ENCODE results near the gene GPR3. TPM values are rescaled to one million over a fixed set of nuclear protein-coding genes. Genes with fewer than 3 reads are reported as not detected.

GPR3 gene, protein sequence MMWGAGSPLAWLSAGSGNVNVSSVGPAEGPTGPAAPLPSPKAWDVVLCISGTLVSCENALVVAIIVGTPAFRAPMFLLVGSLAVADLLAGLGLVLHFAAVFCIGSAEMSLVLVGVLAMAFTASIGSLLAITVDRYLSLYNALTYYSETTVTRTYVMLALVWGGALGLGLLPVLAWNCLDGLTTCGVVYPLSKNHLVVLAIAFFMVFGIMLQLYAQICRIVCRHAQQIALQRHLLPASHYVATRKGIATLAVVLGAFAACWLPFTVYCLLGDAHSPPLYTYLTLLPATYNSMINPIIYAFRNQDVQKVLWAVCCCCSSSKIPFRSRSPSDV
- total RNA-seq, result under 0.01 and 0.36 TPM in 2 replicates

GRCh38 chr1:27392096-27392777 lies at the start of gene GPR3:
GPR3 (plus strand) TSS chr1:27392622; CDS start chr1:27393799, 1,177 bp downstream.
- peak within 1 kb of the TSS; percentile 76 for H3K27ac ChIP-seq (ENCODE audit: low read depth, low read length)
- H3K9me3 ChIP-seq (ENCODE audit: low read depth, low read length), result no peaks in the 10 kb centered on the region
- peak; percentile 100 for DNase-seq (ENCODE audit: insufficient read length, low spot score, missing footprints)

GRCh38 chr1:27342778-27343638 lies 49.4 kb upstream of the GPR3 start:
- Histone ChIP-seq H3K4me3 (ENCODE audit: insufficient read depth, low read length) (no peak overlapping the region), H3K9me3 (ENCODE audit: low read depth, low read length) (no peaks in the 10 kb centered on the region), H2AFZ (ENCODE audit: low read length) (no peak overlapping the region), H3K79me2 (ENCODE audit: insufficient read depth, low read length) (no peaks in the 10 kb centered on the region), H3K27me3 (ENCODE audit: insufficient read depth, low read length) (no peaks in the 10 kb centered on the region), H3K4me2 (ENCODE audit: insufficient read depth, low read length) (no peak overlapping the region), H3K4me1 (ENCODE audit: insufficient read depth, low read length) (peaks cover 14% of the 10 kb centered on the region), H3K36me3 (ENCODE audit: insufficient read depth, low read length) (no peaks in the 10 kb centered on the region), H3K27ac (ENCODE audit: low read depth, low read length) (no peak overlapping the region), H4K20me1 (ENCODE audit: insufficient read depth, low read length) (no peaks in the 10 kb centered on the region)
- peak; percentile 71 for DNase-seq (ENCODE audit: insufficient read length, low spot score, missing footprints)
- TF ChIP-seq, protein P1, sequence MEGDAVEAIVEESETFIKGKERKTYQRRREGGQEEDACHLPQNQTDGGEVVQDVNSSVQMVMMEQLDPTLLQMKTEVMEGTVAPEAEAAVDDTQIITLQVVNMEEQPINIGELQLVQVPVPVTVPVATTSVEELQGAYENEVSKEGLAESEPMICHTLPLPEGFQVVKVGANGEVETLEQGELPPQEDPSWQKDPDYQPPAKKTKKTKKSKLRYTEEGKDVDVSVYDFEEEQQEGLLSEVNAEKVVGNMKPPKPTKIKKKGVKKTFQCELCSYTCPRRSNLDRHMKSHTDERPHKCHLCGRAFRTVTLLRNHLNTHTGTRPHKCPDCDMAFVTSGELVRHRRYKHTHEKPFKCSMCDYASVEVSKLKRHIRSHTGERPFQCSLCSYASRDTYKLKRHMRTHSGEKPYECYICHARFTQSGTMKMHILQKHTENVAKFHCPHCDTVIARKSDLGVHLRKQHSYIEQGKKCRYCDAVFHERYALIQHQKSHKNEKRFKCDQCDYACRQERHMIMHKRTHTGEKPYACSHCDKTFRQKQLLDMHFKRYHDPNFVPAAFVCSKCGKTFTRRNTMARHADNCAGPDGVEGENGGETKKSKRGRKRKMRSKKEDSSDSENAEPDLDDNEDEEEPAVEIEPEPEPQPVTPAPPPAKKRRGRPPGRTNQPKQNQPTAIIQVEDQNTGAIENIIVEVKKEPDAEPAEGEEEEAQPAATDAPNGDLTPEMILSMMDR (IDR thresholded peaks at IDR 0.05; ENCODE audit: extremely low read depth, low read depth, low read length), result no peak

More at GRCh38 chr1:27392096-27392777, at the start of gene GPR3:
- H3K36me3 ChIP-seq (ENCODE audit: insufficient read depth, low read length), result no peaks in the 10 kb centered on the region
- H3K4me1 ChIP-seq (ENCODE audit: insufficient read depth, low read length), result peaks cover 27% of the 10 kb centered on the region
- H3K27me3 ChIP-seq (ENCODE audit: insufficient read depth, low read length), result peaks cover 3% of the 10 kb centered on the region
- H3K4me2 ChIP-seq (ENCODE audit: insufficient read depth, low read length), result peak within 1 kb of the TSS; percentile 89
- H2AFZ ChIP-seq (ENCODE audit: low read length), result peak within 1 kb of the TSS; percentile 79
- peak within 1 kb of the TSS; percentile 80 for H3K4me3 ChIP-seq (ENCODE audit: insufficient read depth, low read length)
- H4K20me1 ChIP-seq (ENCODE audit: insufficient read depth, low read length), result no peaks in the 10 kb centered on the region
- TF ChIP-seq, protein P1 (IDR thresholded peaks at IDR 0.05; ENCODE audit: extremely low read depth, low read depth, low read length), result peak; percentile 45
- peaks cover 17% of the 10 kb centered on the region for H3K79me2 ChIP-seq (ENCODE audit: insufficient read depth, low read length)

DNA sequence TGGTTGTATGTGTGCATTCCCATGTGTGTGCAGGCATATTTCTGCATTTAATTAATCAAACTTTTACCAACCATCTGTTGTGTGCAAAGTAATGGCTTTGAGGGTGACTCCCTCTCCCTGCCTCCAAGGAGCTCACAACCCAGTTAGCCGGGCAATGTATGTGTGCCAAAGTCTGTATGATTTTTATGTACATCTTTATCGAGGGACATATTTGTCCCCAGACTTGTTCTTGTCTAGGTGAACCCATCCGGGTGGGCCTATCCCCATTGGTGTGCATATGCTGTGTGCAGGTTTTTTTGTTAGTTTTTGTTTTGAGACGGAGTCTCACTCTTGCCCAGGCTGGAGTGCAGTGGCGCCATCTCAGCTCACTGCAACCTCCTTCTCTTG lies 48.8 kb upstream of the GPR3 start:
- H3K4me2 ChIP-seq (ENCODE audit: insufficient read depth, low read length), result no peak overlapping the region

More for the DNA sequence above, 48.8 kb upstream of the GPR3 start:
- DNase-seq (ENCODE audit: insufficient read length, low spot score, missing footprints), result peak; percentile 73
- no peak overlapping the region for H3K4me3 ChIP-seq (ENCODE audit: insufficient read depth, low read length)
- no peaks in the 10 kb centered on the region for H3K27me3 ChIP-seq (ENCODE audit: insufficient read depth, low read length)
- no peaks in the 10 kb centered on the region for H4K20me1 ChIP-seq (ENCODE audit: insufficient read depth, low read length)
- TF ChIP-seq, protein P1 (IDR thresholded peaks at IDR 0.05; ENCODE audit: extremely low read depth, low read depth, low read length), result no peak
- H3K27ac ChIP-seq (ENCODE audit: low read depth, low read length), result no peak overlapping the region
- H2AFZ ChIP-seq (ENCODE audit: low read length), result no peak overlapping the region
- H3K9me3 ChIP-seq (ENCODE audit: low read depth, low read length), result no peaks in the 10 kb centered on the region
- no peaks in the 10 kb centered on the region for H3K79me2 ChIP-seq (ENCODE audit: insufficient read depth, low read length)
- no peaks in the 10 kb centered on the region for H3K36me3 ChIP-seq (ENCODE audit: insufficient read depth, low read length)
- H3K4me1 ChIP-seq (ENCODE audit: insufficient read depth, low read length), result peaks cover 14% of the 10 kb centered on the region

Measured in osteoblast (primary cell).